GM21786 (cell line): ENCODE results near the gene PHF1.

Source experiments
- ATAC-seq: cut with Tn5 transposase; IDR thresholded peaks from one replicate; pipeline ENCODE4 v1.9.1; 2021; ENCODE audit not compliant: unreplicated experiment

Gene PHF1

GRCh38 chr6:33430991-33431879 is 20.4 kb downstream of the PHF1 start:
- peak; percentile 61 for ATAC-seq

GRCh38 chr6:33431880-33432541 is 21.2 kb downstream of the PHF1 start:
- ATAC-seq: no peak

GRCh38 chr6:33432546-33432945 is 21.7 kb downstream of the PHF1 start:
- ATAC-seq: no peak

GRCh38 chr6:33433001-33433543 is 22.3 kb downstream of the PHF1 start:
- ATAC-seq: no peak

GRCh38 chr6:33433544-33434191 is 22.9 kb downstream of the PHF1 start:
- no peak for ATAC-seq

- ATAC-seq: no peak
Measured at GRCh38 chr6:33434961-33435360, 24.1 kb downstream of the PHF1 start.

- no peak for ATAC-seq
Measured at GRCh38 chr6:33437666-33438065, 26.9 kb downstream of the PHF1 start.

- ATAC-seq: no peak
Measured at GRCh38 chr6:33438978-33439594, 28.3 kb downstream of the PHF1 start.

- no peak for ATAC-seq
Measured at GRCh38 chr6:33439956-33440648, 29.3 kb downstream of the PHF1 start.

GRCh38 chr6:33440649-33441309 is 30.0 kb downstream of the PHF1 start:
- ATAC-seq: no peak

- no peak for ATAC-seq
Measured at GRCh38 chr6:33441457-33441856, 30.6 kb downstream of the PHF1 start.

- no peak for ATAC-seq
Measured at GRCh38 chr6:33442283-33442682, 31.5 kb downstream of the PHF1 start.

GRCh38 chr6:33443025-33443424 is 32.2 kb downstream of the PHF1 start:
- ATAC-seq: no peak

- no peak for ATAC-seq
Measured at GRCh38 chr6:33443619-33444504, 33.0 kb downstream of the PHF1 start.

- ATAC-seq: no peak
Measured at GRCh38 chr6:33445119-33445603, 34.3 kb downstream of the PHF1 start.

GRCh38 chr6:33446356-33446755 is 35.5 kb downstream of the PHF1 start:
- ATAC-seq: no peak

GRCh38 chr6:33450434-33450833 is 39.6 kb downstream of the PHF1 start:
- ATAC-seq: no peak

GRCh38 chr6:33451606-33452005 is 40.8 kb downstream of the PHF1 start:
- ATAC-seq: no peak

- ATAC-seq: no peak
Measured at GRCh38 chr6:33452496-33452895, 41.7 kb downstream of the PHF1 start.
